ENCODE measurements around the gene TBC1D4.
"Not testable (repeated sequence)": the region's sequence is repeated elsewhere in the genome, so short reads cannot be mapped to it uniquely, and the experiment has no call there.

The TBC1D4 gene

DNA sequence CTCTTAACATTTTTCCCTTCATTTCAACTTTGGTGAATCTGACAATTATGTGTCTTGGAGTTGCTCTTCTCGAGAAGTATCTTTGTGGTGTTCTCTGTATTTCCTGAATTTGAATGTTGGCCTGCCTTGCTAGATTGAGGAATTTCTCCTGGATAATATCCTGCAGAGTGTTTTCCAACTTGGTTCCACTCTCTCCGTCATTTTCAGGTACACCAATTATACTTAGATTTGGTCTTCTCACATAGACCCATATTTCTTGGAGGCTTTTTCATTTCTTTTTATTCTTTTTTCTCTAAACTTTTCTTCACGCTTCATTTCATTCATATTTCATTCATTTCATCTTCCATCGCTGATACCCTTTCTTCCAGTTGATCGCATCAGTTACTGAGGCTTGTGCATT lies 236.4 kb downstream of the TBC1D4 start:
- H3K4me3 Mint-ChIP-seq; H3K36me3 Mint-ChIP-seq (ENCODE audit: low read depth); H3K9me3 Mint-ChIP-seq; H3K4me1 Mint-ChIP-seq (ENCODE audit: low read depth); H3K27ac Mint-ChIP-seq; DNase-seq: not testable (repeated sequence)
- H3K27me3 Mint-ChIP-seq = peaks cover 20% of the 10 kb centered on the region

DNA sequence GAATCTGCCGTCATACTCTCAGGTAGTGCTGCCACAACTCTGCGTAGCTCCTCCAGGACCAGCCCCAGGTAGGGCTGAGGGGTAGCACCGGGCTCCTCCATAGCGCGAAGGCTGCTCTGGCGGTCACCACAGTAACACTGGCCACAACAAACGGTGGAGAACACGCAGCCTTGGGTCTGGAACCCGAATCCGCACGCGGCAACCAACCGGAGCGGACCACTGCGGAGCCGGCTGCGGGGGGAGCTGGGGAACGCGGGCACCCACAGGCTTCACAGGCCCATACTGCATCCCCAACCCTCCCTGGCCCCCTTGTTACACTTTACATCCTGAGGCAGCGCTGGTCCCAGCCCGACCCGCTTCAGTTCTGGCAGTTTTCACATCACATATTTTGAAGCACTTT lies 241.7 kb downstream of the TBC1D4 start:
- H3K4me1 Mint-ChIP-seq (ENCODE audit: low read depth); H3K36me3 Mint-ChIP-seq (ENCODE audit: low read depth); DNase-seq; H3K27me3 Mint-ChIP-seq; H3K4me3 Mint-ChIP-seq; H3K27ac Mint-ChIP-seq: not testable (repeated sequence)
- peaks cover 15% of the 10 kb centered on the region for H3K9me3 Mint-ChIP-seq

DNA sequence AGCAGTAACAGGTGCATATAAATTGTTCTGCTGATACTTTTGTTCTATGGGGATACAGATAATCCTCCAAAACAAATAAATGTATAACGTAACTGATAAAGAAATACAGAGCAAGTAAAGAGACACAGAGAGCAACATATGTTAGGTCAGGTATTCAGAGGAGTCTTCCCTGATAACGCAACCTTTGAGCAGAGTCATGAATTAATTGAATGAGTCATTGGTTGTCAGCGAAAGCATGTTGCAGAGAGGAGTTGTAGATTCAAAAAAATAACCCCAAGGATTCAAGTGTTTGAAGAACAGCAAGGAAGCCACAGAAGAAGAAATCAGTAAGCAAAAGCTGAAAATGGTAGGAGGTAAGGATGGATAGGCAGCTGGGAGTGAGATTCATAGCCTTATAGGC lies 245.2 kb downstream of the TBC1D4 start:
- no peak for DNase-seq
- no peak overlapping the region for H3K27ac Mint-ChIP-seq
- H3K36me3 Mint-ChIP-seq (ENCODE audit: low read depth) = no peaks in the 10 kb centered on the region
- peaks cover 15% of the 10 kb centered on the region for H3K9me3 Mint-ChIP-seq
- no peaks in the 10 kb centered on the region for H3K4me1 Mint-ChIP-seq (ENCODE audit: low read depth)
- H3K4me3 Mint-ChIP-seq = no peak overlapping the region
- H3K27me3 Mint-ChIP-seq = no peaks in the 10 kb centered on the region
